Measurements from ENCODE around the gene VARS2. TPM values are rescaled to one million over a fixed set of nuclear protein-coding genes. Genes with fewer than 3 reads are reported as not detected.
A peak's percentile ranks its signal among the peaks of the same experiment; 100 is the strongest.

Gene VARS2
- total RNA-seq, 1 experiment from 2014 or later, result 68.2 TPM

- TF ChIP-seq, protein P1, sequence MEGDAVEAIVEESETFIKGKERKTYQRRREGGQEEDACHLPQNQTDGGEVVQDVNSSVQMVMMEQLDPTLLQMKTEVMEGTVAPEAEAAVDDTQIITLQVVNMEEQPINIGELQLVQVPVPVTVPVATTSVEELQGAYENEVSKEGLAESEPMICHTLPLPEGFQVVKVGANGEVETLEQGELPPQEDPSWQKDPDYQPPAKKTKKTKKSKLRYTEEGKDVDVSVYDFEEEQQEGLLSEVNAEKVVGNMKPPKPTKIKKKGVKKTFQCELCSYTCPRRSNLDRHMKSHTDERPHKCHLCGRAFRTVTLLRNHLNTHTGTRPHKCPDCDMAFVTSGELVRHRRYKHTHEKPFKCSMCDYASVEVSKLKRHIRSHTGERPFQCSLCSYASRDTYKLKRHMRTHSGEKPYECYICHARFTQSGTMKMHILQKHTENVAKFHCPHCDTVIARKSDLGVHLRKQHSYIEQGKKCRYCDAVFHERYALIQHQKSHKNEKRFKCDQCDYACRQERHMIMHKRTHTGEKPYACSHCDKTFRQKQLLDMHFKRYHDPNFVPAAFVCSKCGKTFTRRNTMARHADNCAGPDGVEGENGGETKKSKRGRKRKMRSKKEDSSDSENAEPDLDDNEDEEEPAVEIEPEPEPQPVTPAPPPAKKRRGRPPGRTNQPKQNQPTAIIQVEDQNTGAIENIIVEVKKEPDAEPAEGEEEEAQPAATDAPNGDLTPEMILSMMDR (conservative IDR thresholded peaks at IDR 0.05), result no peak
- H3K27me3 Mint-ChIP-seq (ENCODE audit: low read depth), result no peaks in the 10 kb centered on the region; the same call in 1 of the 2 replicates
- H3K9me3 Mint-ChIP-seq, result peaks cover 13 to 14% of the 10 kb centered on the region in 2 experiments; a peak in 4 of 5 replicates
- H3K4me1 ChIP-seq (ENCODE audit: insufficient read depth, low read length), result peaks cover 2% of the 10 kb centered on the region; the same call in 1 of the 2 replicates
- DNase-seq, result no peak
- no peak overlapping the region for H2AFZ ChIP-seq (ENCODE audit: low read length)
- H2BK12ac ChIP-seq (ENCODE audit: insufficient read length, low read depth, low read length), result no peak overlapping the region
- no peak overlapping the region for H3K18ac ChIP-seq (ENCODE audit: insufficient read length, low read depth, low read length)
- H4K20me1 ChIP-seq (ENCODE audit: control insufficient read depth, insufficient read depth, insufficient read length), result no peaks in the 10 kb centered on the region
- no peak overlapping the region for H3K4me2 ChIP-seq (ENCODE audit: insufficient read depth, insufficient read length, low read length)
- no peak overlapping the region for H2BK5ac ChIP-seq (ENCODE audit: insufficient read length, low read length)
- no peak overlapping the region for H3K23ac ChIP-seq (ENCODE audit: insufficient read length, low read depth, low read length)
- H3K9ac ChIP-seq (ENCODE audit: extremely low read depth, insufficient read length, low read length), result no peak overlapping the region
- no peak overlapping the region for H2AK5ac ChIP-seq (ENCODE audit: insufficient read length, low read length)
- H3K14ac ChIP-seq (ENCODE audit: insufficient read depth, low read length), result no peak overlapping the region
- H3K36me3 Mint-ChIP-seq (ENCODE audit: insufficient read depth in 1 of 3, low read depth in 3 of 3), result peaks cover 23 to 30% (median 28%) of the 10 kb centered on the region in 3 experiments
- peak overlapping the region in 2 of 3 experiments; percentile 14 to 52; a peak in 2 of 7 replicates for H3K27ac Mint-ChIP-seq
- peaks cover 2 to 11% of the 10 kb centered on the region in 2 experiments; a peak in 3 of 4 replicates for H3K4me1 Mint-ChIP-seq
- no peaks in the 10 kb centered on the region; the same call in 1 of the 2 replicates for H3K27me3 ChIP-seq (ENCODE audit: insufficient read depth, low read length)
- no peak overlapping the region for H4K91ac ChIP-seq (ENCODE audit: insufficient read length, low read depth, low read length)
- no peak overlapping the region for H4K8ac ChIP-seq (replicated peaks; ENCODE audit: insufficient read length, low read depth, low read length)
- no peak overlapping the region for H2BK120ac ChIP-seq (ENCODE audit: low read depth, low read length, poor library complexity, severe bottlenecking)
- H3K27ac ChIP-seq (ENCODE audit: insufficient read length, low read depth, low read length), result no peak overlapping the region
- no peak overlapping the region for H3T11ph ChIP-seq (ENCODE audit: low read length)
- H3K4ac ChIP-seq (ENCODE audit: low read depth, low read length), result no peak overlapping the region
- H3K79me1 ChIP-seq (ENCODE audit: insufficient read depth, low read depth, low read length, poor library complexity, severe bottlenecking), result no peaks in the 10 kb centered on the region
- no peak overlapping the region for H4K5ac ChIP-seq (ENCODE audit: insufficient read length, low read depth, low read length)
- no peak overlapping the region for H3K56ac ChIP-seq (ENCODE audit: insufficient read length, low read depth, low read length)
- no peaks in the 10 kb centered on the region for H3K79me2 ChIP-seq (ENCODE audit: insufficient read depth, low read length)
- H2BK20ac ChIP-seq (ENCODE audit: low read depth, low read length, poor library complexity, severe bottlenecking), result no peak overlapping the region
- H2BK15ac ChIP-seq (ENCODE audit: low read depth, low read length), result no peak overlapping the region
- WGBS (ENCODE audit: extremely low coverage, insufficient read length, low lambda C conversion rate), result no CpG with 5 or more reads among the region's 8 CpGs
- H3K4me3 Mint-ChIP-seq, result no peak overlapping the region
- no peaks in the 10 kb centered on the region for H3K9me3 ChIP-seq (ENCODE audit: control insufficient read depth, low read depth, low read length)
- no peaks in the 10 kb centered on the region for H3K23me2 ChIP-seq (ENCODE audit: insufficient read length, low read depth, low read length, poor library complexity, severe bottlenecking)
Observed at GRCh38 chr6:30931272-30931671, 17.2 kb downstream of the VARS2 start.
